Bronchial epithelial cell (primary cell): ENCODE measurements around the gene R3HDM2. TPM values are rescaled to one million over a fixed set of nuclear protein-coding genes. Genes with fewer than 3 reads are reported as not detected.

Source experiments
- DNase-seq: peaks from one replicate; pipeline ENCODE4 v3.0.0-alpha.2; 2010; ENCODE audit warnings: low read depth
- FAIRE-seq: peaks from 2 replicates; lab custom pipeline; 2011; peaks lifted over from hg19 to GRCh38; lab: Jason Lieb, UNC
- H3K27me3 ChIP-seq: 2 replicates; pipeline ENCODE4 v1.5.1; 2011; ENCODE audit warnings: low read length; ENCODE audit not compliant: control insufficient read depth, insufficient read depth
- H3K36me3 ChIP-seq: 2 replicates; pipeline ENCODE4 v1.5.1; 2011; ENCODE audit warnings: low read length; ENCODE audit not compliant: control insufficient read depth, insufficient read depth
- H3K4me3 ChIP-seq: 2 replicates; pipeline ENCODE4 v1.5.1; 2011; ENCODE audit warnings: mild to moderate bottlenecking, low read depth, low read length, control low read depth
- total RNA-seq: library from RNA; depleted of rRNA; stranded (reverse); fragments of >200 nt; gene quantifications from 2 replicates; pipeline ENCODE4 v1.2.1, GENCODE V29; 2014
- TF ChIP-seq, protein P1 (sequence below): IDR thresholded peaks from 2 replicates; pipeline ENCODE4 v1.5.1; 2011; ENCODE audit warnings: mild to moderate bottlenecking, moderate library complexity, low read length, control low read depth, inconsistent platforms; ENCODE audit not compliant: insufficient read depth, severe bottlenecking

Gene R3HDM2
- total RNA-seq, 1 donor from 2014 or later = 5.5 TPM

DNA sequence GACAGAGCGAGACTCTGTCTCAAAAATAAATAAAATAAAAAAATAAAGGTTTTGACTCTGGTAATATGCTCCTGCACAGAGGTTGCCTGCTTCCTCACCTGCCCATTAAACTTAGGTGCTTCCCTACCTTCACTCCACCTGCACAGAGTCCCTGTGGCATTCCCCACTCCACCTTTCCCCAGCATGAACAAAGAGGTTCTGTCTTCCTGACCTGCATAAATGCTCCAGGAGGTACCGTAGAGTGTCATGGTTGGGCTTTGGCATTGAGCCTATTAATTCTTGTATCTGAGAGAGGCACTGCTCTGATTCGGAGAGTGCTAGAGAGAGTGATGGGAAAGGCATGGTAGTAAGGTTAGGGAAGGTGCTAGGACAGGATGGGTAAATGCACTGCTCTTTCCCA is 42.5 kb upstream of the R3HDM2 start:
- DNase-seq = no peak
- FAIRE-seq = no peak
- no peaks in the 10 kb centered on the region for H3K36me3 ChIP-seq
- H3K27me3 ChIP-seq = peaks cover 39% of the 10 kb centered on the region
- no peak overlapping the region for H3K4me3 ChIP-seq
- TF ChIP-seq, protein P1, sequence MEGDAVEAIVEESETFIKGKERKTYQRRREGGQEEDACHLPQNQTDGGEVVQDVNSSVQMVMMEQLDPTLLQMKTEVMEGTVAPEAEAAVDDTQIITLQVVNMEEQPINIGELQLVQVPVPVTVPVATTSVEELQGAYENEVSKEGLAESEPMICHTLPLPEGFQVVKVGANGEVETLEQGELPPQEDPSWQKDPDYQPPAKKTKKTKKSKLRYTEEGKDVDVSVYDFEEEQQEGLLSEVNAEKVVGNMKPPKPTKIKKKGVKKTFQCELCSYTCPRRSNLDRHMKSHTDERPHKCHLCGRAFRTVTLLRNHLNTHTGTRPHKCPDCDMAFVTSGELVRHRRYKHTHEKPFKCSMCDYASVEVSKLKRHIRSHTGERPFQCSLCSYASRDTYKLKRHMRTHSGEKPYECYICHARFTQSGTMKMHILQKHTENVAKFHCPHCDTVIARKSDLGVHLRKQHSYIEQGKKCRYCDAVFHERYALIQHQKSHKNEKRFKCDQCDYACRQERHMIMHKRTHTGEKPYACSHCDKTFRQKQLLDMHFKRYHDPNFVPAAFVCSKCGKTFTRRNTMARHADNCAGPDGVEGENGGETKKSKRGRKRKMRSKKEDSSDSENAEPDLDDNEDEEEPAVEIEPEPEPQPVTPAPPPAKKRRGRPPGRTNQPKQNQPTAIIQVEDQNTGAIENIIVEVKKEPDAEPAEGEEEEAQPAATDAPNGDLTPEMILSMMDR = no peak

DNA sequence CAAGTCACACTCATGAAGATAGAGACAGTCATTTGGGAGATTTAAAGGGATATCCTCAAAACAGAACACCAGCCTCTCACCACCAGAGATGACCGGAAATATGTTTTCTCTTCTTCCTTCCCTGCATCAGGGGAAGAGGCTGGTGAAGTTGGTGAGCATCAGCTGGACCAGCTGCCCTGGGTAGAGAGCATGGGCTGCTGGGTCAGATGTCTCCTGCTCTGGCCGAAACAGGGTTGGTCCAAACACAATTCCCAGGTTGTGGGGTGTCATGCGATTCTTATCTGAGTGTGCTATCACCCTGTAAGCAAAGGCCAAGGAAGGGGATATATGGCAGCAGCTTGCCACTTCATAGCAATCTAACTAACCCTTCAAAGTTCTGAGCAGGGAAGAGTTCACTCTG is 41.5 kb upstream of the R3HDM2 start:
- TF ChIP-seq, protein P1 = no peak

DNA sequence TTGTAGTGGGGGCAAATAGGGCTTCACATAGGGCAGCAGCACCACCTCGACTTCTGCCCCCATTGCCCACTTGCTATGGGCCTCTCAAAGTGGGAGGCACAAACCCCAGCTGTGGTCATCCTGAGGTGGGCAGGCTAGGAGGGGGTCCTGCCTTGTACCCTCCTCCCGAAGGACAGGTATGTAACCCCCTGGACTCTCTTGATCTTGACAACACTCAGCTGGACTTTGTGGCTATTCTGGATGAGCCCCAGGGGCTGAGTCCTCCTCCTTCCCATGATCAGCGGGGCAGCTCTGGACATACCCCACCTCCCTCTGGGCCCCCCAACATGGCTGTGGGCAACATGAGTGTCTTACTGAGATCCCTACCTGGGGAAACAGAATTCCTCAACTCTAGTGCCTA is 40.8 kb upstream of the R3HDM2 start:
- TF ChIP-seq, protein P1 = no peak
- Histone ChIP-seq H3K4me3 (no peak overlapping the region), H3K27me3 (peaks cover 41% of the 10 kb centered on the region), H3K36me3 (no peaks in the 10 kb centered on the region)
- DNase-seq = no peak
- FAIRE-seq = peak; percentile 68

More for the DNA sequence above, 41.5 kb upstream of the R3HDM2 start:
- H3K4me3 ChIP-seq = no peak overlapping the region
- H3K36me3 ChIP-seq = no peaks in the 10 kb centered on the region
- peaks cover 44% of the 10 kb centered on the region for H3K27me3 ChIP-seq
- DNase-seq = no peak
- FAIRE-seq = no peak

DNA sequence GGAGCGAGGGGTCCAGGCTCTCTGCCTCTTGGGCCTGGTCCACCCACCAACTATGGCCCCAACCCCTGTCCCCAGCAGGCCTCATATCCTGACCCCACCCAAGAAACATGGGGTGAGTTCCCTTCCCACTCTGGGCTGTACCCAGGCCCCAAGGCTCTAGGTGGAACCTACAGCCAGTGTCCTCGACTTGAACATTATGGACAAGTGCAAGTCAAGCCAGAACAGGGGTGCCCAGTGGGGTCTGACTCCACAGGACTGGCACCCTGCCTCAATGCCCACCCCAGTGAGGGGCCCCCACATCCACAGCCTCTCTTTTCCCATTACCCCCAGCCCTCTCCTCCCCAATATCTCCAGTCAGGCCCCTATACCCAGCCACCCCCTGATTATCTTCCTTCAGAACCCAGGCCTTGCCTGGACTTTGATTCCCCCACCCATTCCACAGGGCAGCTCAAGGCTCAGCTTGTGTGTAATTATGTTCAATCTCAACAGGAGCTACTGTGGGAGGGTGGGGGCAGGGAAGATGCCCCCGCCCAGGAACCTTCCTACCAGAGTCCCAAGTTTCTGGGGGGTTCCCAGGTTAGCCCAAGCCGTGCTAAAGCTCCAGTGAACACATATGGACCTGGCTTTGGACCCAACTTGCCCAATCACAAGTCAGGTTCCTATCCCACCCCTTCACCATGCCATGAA is 40.3 kb upstream of the R3HDM2 start:
- FAIRE-seq (no peak), DNase-seq (no peak)
- peaks cover 37% of the 10 kb centered on the region for H3K27me3 ChIP-seq
- TF ChIP-seq, protein P1 = no peak
- no peaks in the 10 kb centered on the region for H3K36me3 ChIP-seq
- no peak overlapping the region for H3K4me3 ChIP-seq

DNA sequence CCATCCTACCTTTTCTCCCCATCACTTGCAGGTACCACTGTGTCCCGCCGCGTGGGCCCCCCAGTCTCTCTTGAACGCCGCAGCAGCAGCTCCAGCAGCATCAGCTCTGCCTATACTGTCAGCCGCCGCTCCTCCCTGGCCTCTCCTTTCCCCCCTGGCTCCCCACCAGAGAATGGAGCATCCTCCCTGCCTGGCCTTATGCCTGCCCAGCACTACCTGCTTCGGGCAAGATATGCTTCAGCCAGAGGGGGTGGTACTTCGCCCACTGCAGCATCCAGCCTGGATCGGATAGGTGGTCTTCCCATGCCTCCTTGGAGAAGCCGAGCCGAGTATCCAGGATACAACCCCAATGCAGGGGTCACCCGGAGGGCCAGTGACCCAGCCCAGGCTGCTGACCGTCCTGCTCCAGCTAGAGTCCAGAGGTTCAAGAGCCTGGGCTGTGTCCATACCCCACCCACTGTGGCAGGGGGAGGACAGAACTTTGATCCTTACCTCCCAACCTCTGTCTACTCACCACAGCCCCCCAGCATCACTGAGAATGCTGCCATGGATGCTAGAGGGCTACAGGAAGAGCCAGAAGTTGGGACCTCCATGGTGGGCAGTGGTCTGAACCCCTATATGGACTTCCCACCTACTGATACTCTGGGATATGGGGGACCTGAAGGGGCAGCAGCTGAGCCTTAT is 39.6 kb upstream of the R3HDM2 start:
- peaks cover 31% of the 10 kb centered on the region for H3K27me3 ChIP-seq
- FAIRE-seq (no peak), DNase-seq (no peak)
- no peaks in the 10 kb centered on the region for H3K36me3 ChIP-seq
- TF ChIP-seq, protein P1 = no peak
- H3K4me3 ChIP-seq = no peak overlapping the region
